Stimulated activated CD4-positive, alpha-beta T cell treated with anti-CD3 and anti-CD28 coated beads, Interleukin-1b, Interleukin-23, amount 100 ng/mL, for 24 hours (primary cell): ENCODE results near the gene U2AF1L4.
A peak's percentile ranks its signal among the peaks of the same experiment; 100 is the strongest.

Experiments
- DNase-seq, 4 experiments: peaks; one replicate each; pipeline ENCODE4 v3.0.0-alpha.2; 2020; ENCODE audit warnings: low read depth in 4 of 4, low spot score in 1 of 4

U2AF1L4 gene

DNA sequence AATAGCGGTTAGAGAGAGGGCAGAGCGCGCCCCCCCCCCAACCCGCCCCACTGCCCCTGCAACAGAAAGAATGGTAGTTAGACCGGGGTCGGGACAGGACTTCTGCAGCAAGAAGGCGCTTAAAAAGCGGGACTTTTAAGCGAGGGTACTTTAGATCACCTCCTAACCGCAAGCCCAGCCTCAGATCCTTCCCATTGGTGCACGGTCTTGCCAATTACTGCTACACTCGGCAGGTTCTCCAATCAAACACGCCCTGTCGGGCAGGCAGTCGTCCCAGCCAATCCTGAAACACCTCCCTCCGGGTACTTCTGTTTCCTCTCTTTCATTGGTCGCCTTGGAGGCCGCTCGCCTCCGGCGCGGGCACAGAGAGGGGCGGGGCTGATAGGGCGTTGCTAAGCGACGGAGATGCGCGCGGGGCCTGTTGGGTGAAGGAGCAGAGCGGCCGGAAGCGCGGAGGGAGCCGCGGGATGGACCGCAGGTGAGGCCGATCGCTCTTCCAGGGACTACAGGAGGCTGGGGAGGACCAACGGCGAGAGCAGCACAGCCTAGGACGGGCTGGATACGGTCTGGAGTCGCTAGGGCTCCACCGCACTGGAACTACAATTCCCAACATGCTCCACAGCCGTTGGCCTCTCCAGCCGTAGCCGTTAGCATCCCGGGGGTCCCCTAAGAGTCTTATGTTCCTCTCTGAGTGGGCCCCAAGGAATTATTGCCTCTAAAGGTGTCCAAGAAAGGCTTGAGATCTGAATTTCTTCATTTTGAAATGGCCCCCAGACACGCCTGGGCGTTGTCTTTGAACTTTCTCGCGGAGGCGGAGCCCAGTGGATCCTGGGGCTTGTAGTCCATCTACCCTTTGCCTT, 12.8 kb upstream of the U2AF1L4 start, which contains the start of gene PROSER3:
PROSER3 (plus strand) TSS at position 428 of the 860 bp plus-strand sequence; CDS start at position 468, 40 bp downstream.
- DNase-seq, result peak; percentile 89 to 98 (median 96)

DNA sequence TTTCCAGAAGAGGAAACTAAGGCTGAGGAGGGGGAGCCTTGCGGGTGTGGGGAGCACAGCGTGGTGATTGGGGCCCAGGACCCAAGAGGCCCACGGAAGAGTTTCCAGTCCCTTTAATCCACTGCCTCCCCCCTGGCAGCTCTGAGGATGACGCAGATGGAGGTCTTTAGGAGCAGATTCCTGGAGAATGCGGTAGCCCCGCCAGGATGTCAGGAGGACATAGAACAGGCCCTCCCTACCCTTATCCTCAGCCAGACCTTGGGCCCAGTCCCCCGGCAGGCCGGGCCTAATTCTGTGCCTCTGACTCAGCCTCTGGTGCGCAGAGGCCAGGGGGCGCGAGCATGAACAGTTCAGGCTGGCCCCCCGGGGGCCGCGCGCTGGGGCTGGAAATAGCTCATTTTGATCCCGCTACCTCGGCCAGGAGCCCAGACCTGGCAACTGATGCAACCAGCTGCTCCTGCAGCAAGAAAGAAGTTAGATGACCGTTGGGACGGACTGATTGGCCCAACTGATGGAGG, 12.1 kb upstream of the U2AF1L4 start:
- no peak for DNase-seq

DNA sequence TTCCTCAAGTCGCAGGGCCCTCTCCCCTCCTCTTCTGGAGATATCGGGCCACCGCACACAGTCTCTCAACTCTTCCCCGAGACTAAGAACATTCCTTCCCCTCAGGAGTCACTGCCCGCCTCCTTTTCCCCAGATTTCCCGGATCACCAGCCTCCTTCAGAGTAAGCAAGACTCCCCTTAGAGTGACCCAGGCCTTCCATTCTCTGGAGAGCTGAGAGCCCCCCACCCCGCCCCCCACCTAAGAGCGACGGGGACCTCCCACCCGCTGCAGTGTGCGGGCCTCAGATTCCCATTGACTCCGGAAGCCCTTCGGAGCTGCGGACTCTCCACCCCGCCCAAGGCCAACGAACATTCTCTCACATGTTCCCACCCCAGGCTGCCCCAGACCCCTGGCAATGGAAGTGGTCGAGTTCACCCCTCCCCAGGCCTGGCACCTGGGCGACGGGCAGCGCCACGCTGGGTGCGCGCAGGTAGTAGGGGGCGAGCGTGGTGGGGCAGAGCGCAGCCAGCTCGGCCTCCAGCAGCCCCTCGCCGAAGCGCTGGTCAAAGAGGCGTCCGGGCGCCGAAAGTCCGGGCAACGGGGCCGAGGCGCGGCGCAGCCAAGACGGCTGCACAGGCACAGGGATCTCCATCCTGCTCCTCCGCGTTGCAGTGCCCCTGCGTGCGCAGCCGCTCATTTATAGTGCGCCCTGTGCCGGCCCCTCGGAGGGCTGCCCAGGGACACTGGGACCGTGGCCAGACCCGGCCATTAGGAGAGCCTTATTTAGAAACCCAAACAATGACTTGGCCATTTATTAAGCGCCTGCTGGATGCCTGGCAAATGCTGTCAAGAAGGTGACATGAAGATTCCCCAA, 11.4 kb upstream of the U2AF1L4 start, which contains the start of gene HSPB6:
HSPB6 (minus strand) TSS at position 653 of the 854 bp plus-strand sequence; CDS start at position 632, 21 bp downstream.
- no peak for DNase-seq

DNA sequence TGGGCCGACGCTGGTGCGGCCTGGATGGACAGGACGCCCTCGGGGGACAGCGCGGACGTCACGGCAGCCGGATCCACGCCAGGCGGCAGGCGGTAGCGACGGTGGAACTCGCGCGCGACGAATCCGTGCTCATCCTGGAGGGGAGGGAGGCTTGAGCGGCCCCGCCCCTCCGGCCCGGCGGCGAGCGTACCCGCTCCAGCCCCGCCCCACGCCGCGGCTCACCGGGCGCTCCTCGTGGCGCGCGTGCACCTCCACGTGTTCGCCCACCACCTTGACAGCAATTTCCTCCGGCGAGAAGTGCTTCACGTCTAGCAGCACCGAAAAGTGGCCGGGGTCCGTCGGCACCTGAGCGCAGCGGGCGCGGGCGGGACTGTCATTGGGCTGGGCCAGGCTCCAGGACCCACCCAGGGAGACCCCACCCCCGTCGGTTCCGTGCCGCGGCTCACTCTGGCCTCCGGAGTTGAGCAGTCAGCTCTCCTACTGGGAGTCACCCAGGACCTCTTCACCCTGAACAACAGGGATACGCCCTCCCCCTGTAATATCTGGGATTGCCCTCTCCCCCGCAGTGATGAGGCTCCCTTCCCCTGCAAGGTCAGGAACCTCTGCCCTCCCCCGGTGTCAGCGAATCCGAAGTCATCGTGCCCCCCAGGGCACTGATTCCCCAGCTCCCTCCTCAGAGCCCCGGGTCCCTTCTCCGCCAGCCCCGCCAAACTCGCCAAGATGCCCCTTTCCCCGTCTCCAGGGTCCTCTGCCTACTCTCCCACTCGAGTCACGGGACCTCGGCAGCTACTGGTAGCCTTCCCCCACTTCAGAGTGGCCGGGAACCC, 10.5 kb upstream of the U2AF1L4 start:
- peak in 1 of 4 experiments; percentile 38 for DNase-seq

DNA sequence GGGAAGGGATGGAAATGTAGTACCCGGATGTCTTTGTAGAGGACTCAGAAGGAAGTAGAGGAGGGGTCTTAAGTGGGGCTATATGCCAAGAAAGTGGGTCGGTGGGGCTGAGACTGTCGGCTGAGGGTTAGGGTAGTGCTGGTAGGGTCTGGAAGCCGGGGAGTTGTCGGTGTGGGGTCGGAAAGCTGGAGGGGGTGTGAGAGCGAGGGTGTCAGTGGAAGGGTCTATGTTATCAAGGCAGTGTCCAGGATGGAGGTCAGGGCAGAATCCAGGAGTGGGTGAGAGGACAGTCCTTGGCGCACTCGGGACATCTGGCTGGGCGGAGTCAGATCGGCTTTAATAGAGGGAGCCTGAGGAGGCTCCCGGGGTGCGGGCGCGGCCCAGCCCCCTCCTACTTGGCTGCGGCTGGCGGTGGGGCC, 9.9 kb upstream of the U2AF1L4 start:
- no peak for DNase-seq

DNA sequence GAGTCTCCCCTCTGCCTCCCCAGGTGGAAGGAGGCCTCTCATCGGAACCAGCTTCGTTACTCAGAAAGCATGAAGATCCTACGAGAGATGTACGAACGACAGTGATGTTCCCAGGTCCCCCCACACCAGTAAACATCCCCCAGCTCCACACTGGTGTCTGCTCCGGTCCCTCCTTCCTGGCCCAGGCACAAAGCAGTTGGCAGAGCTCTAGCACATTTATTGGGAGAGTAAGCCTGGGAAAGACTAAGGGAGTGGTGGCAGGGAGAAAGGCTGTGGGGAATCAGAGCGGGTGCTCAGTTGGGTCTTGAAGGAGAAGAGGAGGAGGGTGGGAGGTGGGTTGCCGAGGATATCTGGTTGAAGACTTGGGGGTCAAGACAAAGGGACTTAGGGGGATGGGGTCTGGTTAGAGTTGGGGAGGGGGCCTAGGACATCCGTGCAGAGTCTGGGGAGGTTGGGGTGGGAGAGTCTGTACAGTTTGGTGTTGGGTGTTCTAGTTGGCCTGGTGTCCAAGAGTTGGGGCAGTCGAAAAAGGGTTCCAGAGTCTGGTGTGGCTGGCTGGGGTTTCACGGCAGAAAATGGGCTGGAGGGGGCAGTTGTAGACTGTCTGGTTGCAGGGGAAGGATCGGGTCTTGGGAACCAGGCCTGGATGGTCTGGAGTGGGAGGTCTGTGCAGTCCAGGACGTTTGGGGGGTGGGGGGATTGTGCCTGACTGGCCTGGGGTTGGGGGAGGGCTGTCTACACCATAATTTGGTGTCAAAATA, 9.3 kb upstream of the U2AF1L4 start:
- no peak for DNase-seq

DNA sequence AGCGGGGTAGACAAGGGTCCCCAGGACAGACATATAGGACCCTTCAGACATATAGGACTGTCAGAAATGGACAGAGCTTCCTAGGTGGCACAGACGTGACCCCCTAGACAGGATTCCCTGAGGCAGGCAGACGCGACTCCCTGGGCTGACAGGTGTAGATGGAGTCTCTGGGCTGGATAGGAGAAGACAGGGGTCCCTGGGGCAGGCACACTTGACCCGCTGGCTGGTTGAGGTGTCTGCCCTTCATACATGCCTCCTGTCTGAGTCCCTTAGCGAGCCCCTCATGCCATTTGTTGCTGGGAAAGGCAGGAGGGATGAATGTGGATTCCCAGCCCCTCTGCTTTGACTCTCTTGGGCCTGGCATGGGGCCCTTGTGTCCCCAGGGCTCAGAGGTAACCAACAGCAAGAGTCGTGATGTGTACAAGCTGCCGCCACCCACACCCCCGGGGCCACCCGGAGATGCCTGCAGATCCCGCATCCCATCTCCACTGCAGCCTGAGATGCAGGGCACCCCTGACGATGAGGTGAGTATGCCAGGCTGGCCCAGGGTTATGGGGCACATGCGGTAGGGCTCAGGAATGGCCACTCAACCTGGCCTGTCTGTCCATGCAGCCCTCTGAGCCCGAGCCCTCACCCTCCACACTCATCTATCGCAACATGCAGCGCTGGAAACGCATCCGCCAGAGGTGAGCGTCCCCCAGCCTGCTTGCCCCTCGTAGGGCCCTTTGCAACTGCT, 8.6 kb upstream of the U2AF1L4 start:
- DNase-seq, result no peak

DNA sequence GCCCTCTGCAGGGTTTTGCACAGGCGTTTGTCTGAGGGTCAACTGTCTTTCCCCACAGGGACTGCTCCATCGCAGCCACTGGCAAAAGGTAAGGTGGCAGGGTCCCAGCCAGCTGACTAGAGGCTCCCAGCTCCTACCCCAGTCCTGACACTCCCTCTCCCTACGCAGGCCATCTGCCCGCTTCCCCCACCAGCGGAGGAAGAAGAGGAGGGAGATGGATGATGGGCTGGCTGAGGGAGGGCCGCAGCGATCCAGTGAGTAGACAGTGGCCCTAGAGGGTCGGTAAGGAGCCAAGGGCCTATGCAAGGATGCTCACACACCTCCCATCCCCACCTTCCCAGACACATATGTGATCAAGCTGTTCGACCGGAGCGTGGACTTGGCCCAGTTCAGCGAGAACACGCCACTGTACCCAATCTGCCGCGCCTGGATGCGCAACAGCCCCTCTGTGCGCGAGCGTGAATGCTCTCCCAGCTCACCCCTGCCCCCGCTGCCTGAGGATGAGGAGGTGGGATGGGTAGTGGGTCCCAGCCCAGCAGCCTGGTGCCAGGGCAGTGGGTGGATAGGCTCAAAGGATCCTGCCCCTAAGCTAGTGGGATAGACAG, 7.6 kb upstream of the U2AF1L4 start:
- no peak for DNase-seq

DNA sequence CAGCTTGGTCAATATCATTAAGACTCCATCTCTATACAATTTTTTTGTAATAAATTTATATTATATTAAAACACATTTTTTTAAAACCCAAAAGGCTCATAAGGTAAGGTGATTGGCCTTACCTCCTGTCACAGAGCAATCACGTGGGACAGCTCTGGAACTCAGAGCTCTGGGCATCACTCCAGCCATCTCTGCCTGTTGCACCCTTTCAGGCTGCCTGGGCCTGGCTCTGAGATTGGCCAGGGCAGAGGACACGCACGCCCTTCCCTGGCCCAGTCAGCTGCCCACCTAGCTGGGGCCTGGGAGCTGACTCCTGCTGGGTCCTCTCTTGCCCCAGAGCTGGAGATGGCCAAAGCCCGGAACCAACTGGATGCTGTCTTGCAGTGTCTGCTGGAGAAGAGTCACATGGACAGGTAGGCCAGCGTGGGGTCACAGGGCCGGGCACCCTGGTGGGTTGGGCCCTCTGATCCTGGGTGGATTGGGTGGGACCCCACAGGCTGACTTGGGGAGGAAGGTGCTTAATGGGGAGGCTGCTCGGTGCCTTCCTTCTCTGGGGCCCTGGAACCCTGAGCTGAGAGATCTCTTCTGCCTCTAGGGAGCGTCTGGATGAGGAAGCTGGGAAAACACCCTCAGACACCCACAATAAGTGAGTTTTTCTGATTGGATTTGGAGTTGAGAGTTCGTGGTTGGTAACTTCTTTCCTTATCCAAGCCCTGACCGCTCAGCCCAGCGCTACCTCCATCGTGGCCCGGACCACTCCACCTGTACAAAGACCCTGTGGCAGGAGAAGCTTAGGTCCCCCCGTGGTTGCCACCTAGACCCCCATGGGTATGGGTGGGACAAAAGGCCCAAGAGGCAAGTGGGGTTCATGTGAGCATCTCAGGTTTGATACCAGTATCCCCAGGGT, 6.9 kb upstream of the U2AF1L4 start:
- DNase-seq, result no peak

DNA sequence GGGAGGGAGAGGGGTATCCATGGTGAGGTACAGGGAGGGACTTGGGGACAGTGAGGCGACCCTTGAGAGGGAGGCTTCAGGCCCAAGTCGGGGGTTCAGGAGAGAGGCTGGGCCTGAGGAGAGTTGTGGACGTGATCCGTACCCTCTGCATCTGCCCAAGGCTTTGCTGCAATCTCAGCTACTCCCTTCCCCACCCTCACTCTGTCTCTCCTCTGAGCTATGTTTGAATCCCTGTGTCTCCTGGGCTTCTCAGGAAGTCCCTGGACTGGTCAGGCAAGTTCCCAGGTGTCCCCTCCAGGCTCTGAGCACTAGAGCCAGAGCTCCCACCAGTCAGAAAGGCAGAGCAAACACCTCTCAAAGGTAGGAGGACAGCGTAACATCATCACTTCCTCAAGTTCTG, 4.9 kb upstream of the U2AF1L4 start:
- no peak for DNase-seq

DNA sequence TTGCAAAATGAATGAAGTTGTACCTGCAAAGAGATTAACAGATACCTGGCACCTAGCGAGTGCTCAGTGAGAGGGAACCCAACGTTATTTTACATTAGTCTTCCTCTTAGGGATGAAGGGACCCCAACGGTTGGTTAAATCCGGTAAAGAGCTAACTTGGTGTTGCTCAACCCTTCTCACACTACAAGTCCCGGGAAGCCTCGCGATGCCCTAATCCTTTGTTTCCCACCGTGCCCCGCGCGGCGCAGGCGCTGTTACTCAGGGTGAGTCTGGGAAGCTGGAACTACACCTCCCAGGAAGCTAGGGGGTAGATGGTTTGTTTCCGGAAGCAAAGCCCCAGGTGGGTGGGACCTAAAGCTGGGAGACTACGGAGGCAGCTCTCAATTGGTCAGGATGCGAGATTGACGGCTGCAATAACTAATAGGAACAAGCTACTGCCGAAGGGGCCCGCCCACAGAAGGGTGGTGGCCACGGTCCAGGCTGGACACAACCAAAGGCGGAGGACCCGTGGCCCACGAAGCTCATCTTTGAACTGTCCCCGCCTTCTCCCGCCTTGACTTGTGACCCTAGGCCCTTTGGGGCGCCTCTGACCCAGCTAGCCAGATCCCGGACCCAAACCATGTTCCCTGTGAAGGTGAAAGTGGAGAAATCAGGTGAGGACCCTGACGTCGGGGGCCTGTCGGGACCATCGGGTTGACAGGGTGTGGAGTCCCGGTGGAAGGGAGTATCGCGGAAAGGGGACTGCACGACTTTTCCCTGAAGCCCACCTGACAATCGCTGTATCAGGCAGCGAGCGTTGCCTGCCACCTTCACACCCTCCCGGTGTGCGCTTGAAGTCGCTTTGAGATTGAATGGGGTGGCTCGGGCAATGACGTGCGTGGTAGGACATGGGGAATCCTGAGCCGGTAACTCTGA, 3.1 kb upstream of the U2AF1L4 start, which contains the start of gene LIN37:
LIN37 (plus strand) TSS at position 471 of the 915 bp plus-strand sequence; CDS start at position 620, 149 bp downstream.
- DNase-seq, result peak; percentile 93 to 97 (median 95)

DNA sequence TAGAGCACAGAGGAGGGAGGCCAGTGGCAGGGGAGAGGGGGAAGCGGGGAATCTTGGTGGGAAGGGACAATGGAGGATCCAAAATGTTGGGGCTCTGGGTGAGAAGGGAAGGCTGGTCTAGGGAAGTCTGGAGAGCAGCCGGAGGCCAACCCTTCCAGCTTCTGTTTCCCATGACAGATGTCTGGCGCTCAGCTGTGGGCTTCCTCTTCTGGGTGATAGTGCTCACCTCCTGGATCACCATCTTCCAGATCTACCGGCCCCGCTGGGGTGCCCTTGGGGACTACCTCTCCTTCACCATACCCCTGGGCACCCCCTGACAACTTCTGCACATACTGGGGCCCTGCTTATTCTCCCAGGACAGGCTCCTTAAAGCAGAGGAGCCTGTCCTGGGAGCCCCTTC, 1.3 kb upstream of the U2AF1L4 start:
- DNase-seq, result no peak

DNA sequence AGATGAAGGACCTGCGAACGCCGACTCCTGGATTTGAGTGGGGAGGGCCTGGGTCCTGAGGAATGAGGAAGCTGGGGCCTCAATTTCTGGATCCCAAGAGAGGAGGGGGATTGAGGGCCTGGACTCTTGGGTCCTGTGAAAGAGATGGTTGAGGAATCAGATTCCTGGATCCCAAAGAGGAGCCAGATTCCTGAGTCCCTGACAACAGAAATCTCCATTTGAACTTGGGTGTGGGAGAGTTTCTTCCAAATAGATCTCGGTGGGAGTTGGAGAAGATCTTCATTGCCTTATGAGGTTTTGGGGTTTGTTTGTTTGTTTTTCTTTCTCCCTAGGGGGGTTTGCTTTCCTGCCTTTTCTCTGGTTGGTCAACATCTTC, 857 bp upstream of the U2AF1L4 start:
- no peak for DNase-seq

DNA sequence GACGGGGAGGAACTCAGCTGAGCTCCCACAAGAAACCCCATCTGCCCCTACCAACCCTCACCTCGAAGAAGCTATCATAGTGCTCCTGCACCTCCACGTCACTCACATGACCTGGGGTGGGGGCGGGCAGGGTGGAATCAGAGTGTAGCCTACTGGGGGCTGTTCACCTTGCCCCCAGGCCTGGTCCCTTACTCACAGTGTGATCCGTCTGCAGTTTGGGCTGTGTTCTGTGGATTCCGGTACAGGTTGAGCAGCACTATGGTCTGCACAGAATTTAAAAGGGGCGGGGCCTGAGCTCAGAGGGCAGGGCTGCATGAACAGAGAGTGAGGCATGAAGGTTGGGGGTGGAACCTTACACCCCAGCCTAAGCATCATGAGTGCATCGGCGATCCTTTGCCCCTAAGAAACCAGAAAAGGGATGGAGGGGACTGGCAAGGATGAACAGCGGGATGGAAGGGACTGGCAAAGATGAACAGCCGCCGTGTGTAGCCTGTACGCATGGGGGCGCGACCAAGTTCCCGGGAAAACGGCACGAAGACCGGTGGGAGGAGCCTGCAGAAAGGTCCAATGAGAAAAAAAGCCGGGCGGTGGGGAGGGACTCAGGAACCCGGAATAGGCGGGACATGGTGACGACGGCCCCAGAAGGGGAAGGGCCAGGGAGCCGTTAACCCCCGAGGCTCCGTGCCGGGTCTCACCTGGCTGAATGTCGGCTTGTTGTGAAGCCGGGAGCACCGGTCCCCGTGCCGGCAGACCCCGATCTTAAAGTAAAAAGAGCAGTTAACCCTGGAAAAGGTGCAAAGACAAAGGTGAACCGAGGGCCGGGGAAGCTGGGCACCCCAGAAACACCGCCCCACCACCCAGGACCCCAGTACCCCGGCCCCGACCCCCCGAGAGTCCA, 539 bp downstream of the U2AF1L4 start:
- DNase-seq, result peak; percentile 74 to 91 (median 86)

DNA sequence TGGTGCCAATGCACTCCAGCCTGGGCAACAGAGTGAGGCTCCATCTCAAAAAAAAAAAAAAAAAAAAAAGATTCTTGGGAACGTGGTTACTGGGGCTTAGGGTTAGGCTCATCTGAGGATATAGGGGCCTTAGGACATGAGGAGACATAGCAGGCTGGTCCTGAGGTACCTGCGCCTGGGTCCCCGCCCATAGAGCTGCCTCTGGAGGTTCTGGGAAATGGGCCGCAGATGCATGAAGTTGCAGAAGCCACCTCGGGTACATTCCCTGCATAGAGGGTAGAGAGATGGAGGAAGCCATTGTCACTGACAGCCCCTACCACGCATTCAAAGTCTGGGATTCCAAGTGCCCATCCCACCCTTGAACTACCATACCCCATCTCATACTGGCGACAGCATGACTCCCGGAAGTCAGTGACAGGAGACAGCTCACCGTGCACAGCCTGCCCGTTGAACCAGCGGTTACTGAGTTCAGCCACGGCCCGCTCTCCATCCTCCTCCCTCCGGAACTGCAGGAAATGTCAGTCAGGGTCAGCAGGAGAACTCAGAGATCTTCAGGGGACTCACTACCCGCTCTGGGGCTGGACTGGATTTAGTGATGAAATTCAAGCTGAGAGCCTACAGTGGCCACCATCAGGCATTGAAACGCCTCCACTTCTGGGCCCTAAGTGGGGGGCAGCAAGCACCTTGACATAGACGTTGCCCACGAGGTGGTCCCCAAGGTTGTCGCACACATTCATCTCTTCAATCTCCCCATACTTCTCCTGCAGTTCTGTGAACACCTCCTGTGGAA, 1.4 kb downstream of the U2AF1L4 start:
- no peak for DNase-seq
